Stimulated activated naive B cell treated with anti-CD40 and anti-IgM and Interleukin-4, amounts not matched to agents 10 μg/mL and 1 μg/mL and 100 μg/mL, for 72 hours (primary cell): Measurements from ENCODE around the gene RNF145.
A peak's percentile ranks its signal among the peaks of the same experiment; 100 is the strongest.

ENCODE experiments used
- ATAC-seq, 2 donors: fragments of 150-1000 bp; cut with Tn5 transposase; replicated peaks; 2 replicates each; pipeline ENCODE4 v1.10.0; 2021; ENCODE audit warnings: moderate library complexity in 1 of 2
- DNase-seq: peaks from one replicate; pipeline ENCODE4 v3.0.0; 2021
- H3K27ac Mint-ChIP-seq: one replicate; pipeline ENCODE4 v1.8.0; 2022; ENCODE audit warnings: mild to moderate bottlenecking, mixed read lengths
- H3K27me3 Mint-ChIP-seq, 2 donors: one replicate each; pipeline ENCODE4 v1.8.0; 2022; ENCODE audit warnings: mixed read lengths in 2 of 2
- H3K36me3 Mint-ChIP-seq, 2 donors: one replicate each; pipeline ENCODE4 v1.8.0; 2022; ENCODE audit warnings: mixed read lengths in 2 of 2, mild to moderate bottlenecking in 1 of 2
- H3K4me1 Mint-ChIP-seq, 2 donors: one replicate each; pipeline ENCODE4 v1.8.0; 2022; ENCODE audit warnings: mixed read lengths in 2 of 2, mild to moderate bottlenecking in 1 of 2
- H3K4me3 Mint-ChIP-seq, 2 donors: one replicate each; pipeline ENCODE4 v1.8.0; 2022; ENCODE audit warnings: mild to moderate bottlenecking in 2 of 2, mixed read lengths in 2 of 2, moderate library complexity in 1 of 2
- H3K9me3 Mint-ChIP-seq, 2 donors: one replicate each; pipeline ENCODE4 v1.8.0; 2022; ENCODE audit warnings: mixed read lengths in 2 of 2, mild to moderate bottlenecking in 1 of 2

Gene RNF145

GRCh38 chr5:159190170-159190569 lies 19.2 kb downstream of the RNF145 start:
- Mint-ChIP-seq H3K4me3 (no peak overlapping the region), H3K27ac (no peak overlapping the region), H3K4me1 (peaks cover 21 to 41% of the 10 kb centered on the region in 2 donors), H3K27me3 (no peaks in the 10 kb centered on the region), H3K36me3 (peaks cover 26 to 49% of the 10 kb centered on the region in 2 donors), H3K9me3 (no peaks in the 10 kb centered on the region)
- ATAC-seq, result no peak
- DNase-seq, result no peak

- Mint-ChIP-seq H3K36me3 (peaks cover 21 to 48% of the 10 kb centered on the region in 2 donors), H3K27me3 (no peaks in the 10 kb centered on the region), H3K27ac (no peak overlapping the region), H3K4me3 (no peak overlapping the region), H3K4me1 (peaks cover 23 to 48% of the 10 kb centered on the region in 2 donors), H3K9me3 (no peaks in the 10 kb centered on the region)
- no peak for DNase-seq
- ATAC-seq, result no peak
Observed at GRCh38 chr5:159189310-159189709, 20.0 kb downstream of the RNF145 start.

- peaks cover 14 to 34% of the 10 kb centered on the region in 2 donors for H3K36me3 Mint-ChIP-seq
Observed at GRCh38 chr5:159187719-159188118, 21.6 kb downstream of the RNF145 start.

GRCh38 chr5:159186319-159186718 lies 23.0 kb downstream of the RNF145 start:
- ATAC-seq (no peak), DNase-seq (no peak)
- H3K4me3 Mint-ChIP-seq, result no peak overlapping the region
- no peaks in the 10 kb centered on the region for H3K27me3 Mint-ChIP-seq
- no peaks in the 10 kb centered on the region for H3K9me3 Mint-ChIP-seq
- H3K36me3 Mint-ChIP-seq, result peaks cover 12 to 36% of the 10 kb centered on the region in 2 donors
- peak overlapping the region; percentile 77 for H3K27ac Mint-ChIP-seq
- H3K4me1 Mint-ChIP-seq, result peaks cover 31 to 65% of the 10 kb centered on the region in 2 donors

More at GRCh38 chr5:159187719-159188118, 21.6 kb downstream of the RNF145 start:
- ATAC-seq (peak; percentile 86), DNase-seq (no peak)
- H3K27ac Mint-ChIP-seq, result peak overlapping the region; percentile 91
- H3K4me3 Mint-ChIP-seq, result peak overlapping the region; percentile 39 to 71
- peaks cover 27 to 57% of the 10 kb centered on the region in 2 donors for H3K4me1 Mint-ChIP-seq
- no peaks in the 10 kb centered on the region for H3K27me3 Mint-ChIP-seq
- no peaks in the 10 kb centered on the region for H3K9me3 Mint-ChIP-seq

- Mint-ChIP-seq H3K4me3 (no peak overlapping the region), H3K4me1 (peaks cover 34 to 71% of the 10 kb centered on the region in 2 donors), H3K27me3 (no peaks in the 10 kb centered on the region), H3K9me3 (no peaks in the 10 kb centered on the region), H3K27ac (peak overlapping the region; percentile 77), H3K36me3 (peaks cover 10 to 36% of the 10 kb centered on the region in 2 donors)
- ATAC-seq, result no peak
- no peak for DNase-seq
Observed at GRCh38 chr5:159185773-159186172, 23.6 kb downstream of the RNF145 start.

GRCh38 chr5:159184858-159185381 lies 24.4 kb downstream of the RNF145 start:
- peak; percentile 69 to 71 for ATAC-seq
- peaks cover 9 to 36% of the 10 kb centered on the region in 2 donors for H3K36me3 Mint-ChIP-seq
- H3K27me3 Mint-ChIP-seq, result no peaks in the 10 kb centered on the region
- H3K27ac Mint-ChIP-seq, result peak overlapping the region; percentile 89
- peaks cover 36 to 74% of the 10 kb centered on the region in 2 donors for H3K4me1 Mint-ChIP-seq
- DNase-seq, result peak; percentile 21
- no peaks in the 10 kb centered on the region for H3K9me3 Mint-ChIP-seq
- H3K4me3 Mint-ChIP-seq, result peak overlapping the region in 1 of 2 donors; percentile 54

- Mint-ChIP-seq H3K27ac (no peak overlapping the region), H3K4me3 (no peak overlapping the region), H3K36me3 (peaks cover 9 to 37% of the 10 kb centered on the region in 2 donors), H3K9me3 (no peaks in the 10 kb centered on the region), H3K4me1 (peaks cover 38 to 75% of the 10 kb centered on the region in 2 donors), H3K27me3 (no peaks in the 10 kb centered on the region)
- ATAC-seq, result no peak
- no peak for DNase-seq
Observed at GRCh38 chr5:159184236-159184635, 25.1 kb downstream of the RNF145 start.

- peak in 1 of 2 donors; percentile 19 for ATAC-seq
- Mint-ChIP-seq H3K4me1 (peaks cover 38 to 78% of the 10 kb centered on the region in 2 donors), H3K36me3 (peaks cover 13 to 40% of the 10 kb centered on the region in 2 donors), H3K4me3 (peak overlapping the region in 1 of 2 donors; percentile 54), H3K27ac (peak overlapping the region; percentile 9), H3K9me3 (no peaks in the 10 kb centered on the region), H3K27me3 (no peaks in the 10 kb centered on the region)
- no peak for DNase-seq
Observed at GRCh38 chr5:159183247-159183646, 26.1 kb downstream of the RNF145 start.

GRCh38 chr5:159182691-159183090 lies 26.7 kb downstream of the RNF145 start:
- no peak overlapping the region for H3K27ac Mint-ChIP-seq
- no peaks in the 10 kb centered on the region for H3K27me3 Mint-ChIP-seq
- DNase-seq, result no peak
- H3K36me3 Mint-ChIP-seq, result peaks cover 9 to 36% of the 10 kb centered on the region in 2 donors
- no peak for ATAC-seq
- no peaks in the 10 kb centered on the region for H3K9me3 Mint-ChIP-seq
- no peak overlapping the region for H3K4me3 Mint-ChIP-seq
- H3K4me1 Mint-ChIP-seq, result peaks cover 35 to 73% of the 10 kb centered on the region in 2 donors

- no peaks in the 10 kb centered on the region for H3K9me3 Mint-ChIP-seq
- peaks cover 32 to 71% of the 10 kb centered on the region in 2 donors for H3K4me1 Mint-ChIP-seq
- H3K27ac Mint-ChIP-seq, result peak overlapping the region; percentile 93
- H3K36me3 Mint-ChIP-seq, result peaks cover 6 to 35% of the 10 kb centered on the region in 2 donors
- no peak overlapping the region for H3K4me3 Mint-ChIP-seq
- DNase-seq, result no peak
- H3K27me3 Mint-ChIP-seq, result no peaks in the 10 kb centered on the region
- ATAC-seq, result no peak
Observed at GRCh38 chr5:159181651-159182050, 27.7 kb downstream of the RNF145 start.

GRCh38 chr5:159181152-159181551 lies 28.2 kb downstream of the RNF145 start:
- H3K9me3 Mint-ChIP-seq, result no peaks in the 10 kb centered on the region
- peaks cover 30 to 73% of the 10 kb centered on the region in 2 donors for H3K4me1 Mint-ChIP-seq
- H3K27me3 Mint-ChIP-seq, result no peaks in the 10 kb centered on the region
- H3K27ac Mint-ChIP-seq, result peak overlapping the region; percentile 93
- H3K36me3 Mint-ChIP-seq, result peaks cover 8 to 31% of the 10 kb centered on the region in 2 donors
- ATAC-seq, result peak; percentile 61 to 62
- DNase-seq, result no peak
- H3K4me3 Mint-ChIP-seq, result peak overlapping the region; percentile 60 to 61

- Mint-ChIP-seq H3K4me3 (peak overlapping the region; percentile 50 to 52), H3K36me3 (peaks cover 8 to 26% of the 10 kb centered on the region in 2 donors), H3K9me3 (no peaks in the 10 kb centered on the region), H3K4me1 (peaks cover 25 to 66% of the 10 kb centered on the region in 2 donors), H3K27ac (peak overlapping the region; percentile 96), H3K27me3 (no peaks in the 10 kb centered on the region)
- no peak for ATAC-seq
- no peak for DNase-seq
Observed at GRCh38 chr5:159179529-159180305, 29.6 kb downstream of the RNF145 start.

GRCh38 chr5:159178978-159179377 lies 30.4 kb downstream of the RNF145 start:
- Mint-ChIP-seq H3K4me1 (peaks cover 22 to 60% of the 10 kb centered on the region in 2 donors), H3K27me3 (no peaks in the 10 kb centered on the region), H3K27ac (peak overlapping the region; percentile 96), H3K4me3 (peak overlapping the region; percentile 40 to 52), H3K36me3 (peaks cover 8 to 25% of the 10 kb centered on the region in 2 donors), H3K9me3 (no peaks in the 10 kb centered on the region)
- ATAC-seq (peak; percentile 93 to 96), DNase-seq (no peak)

- ATAC-seq (no peak), DNase-seq (no peak)
- H3K36me3 Mint-ChIP-seq, result peaks cover 15 to 23% of the 10 kb centered on the region in 2 donors
- peak overlapping the region; percentile 5 for H3K27ac Mint-ChIP-seq
- H3K4me1 Mint-ChIP-seq, result peaks cover 15 to 44% of the 10 kb centered on the region in 2 donors
- no peaks in the 10 kb centered on the region for H3K9me3 Mint-ChIP-seq
- no peak overlapping the region for H3K4me3 Mint-ChIP-seq
- no peaks in the 10 kb centered on the region for H3K27me3 Mint-ChIP-seq
Observed at GRCh38 chr5:159175547-159175946, 33.8 kb downstream of the RNF145 start.
